Hepatic stellate cell (primary cell): Measurements from ENCODE around the gene GRB10.

Experiments
- DNase-seq: peaks from one replicate; pipeline ENCODE4 v3.0.0; 2011; ENCODE audit warnings: low spot score

The GRB10 gene

GRCh38 chr7:50667789-50668226 is 114.9 kb downstream of the GRB10 start:
- no peak for DNase-seq

- DNase-seq, result no peak
Measured at GRCh38 chr7:50667338-50667737, 115.4 kb downstream of the GRB10 start.

GRCh38 chr7:50666124-50666496 is 116.6 kb downstream of the GRB10 start:
- no peak for DNase-seq

- DNase-seq, result no peak
Measured at GRCh38 chr7:50665403-50666123, 117.1 kb downstream of the GRB10 start.

GRCh38 chr7:50664937-50665336 is 117.8 kb downstream of the GRB10 start:
- no peak for DNase-seq

- peak; percentile 60 for DNase-seq
Measured at GRCh38 chr7:50664461-50664922, 118.2 kb downstream of the GRB10 start.

- DNase-seq, result no peak
Measured at GRCh38 chr7:50663396-50664102, 119.1 kb downstream of the GRB10 start.

GRCh38 chr7:50662996-50663395 is 119.7 kb downstream of the GRB10 start:
- DNase-seq, result no peak

- DNase-seq, result no peak
Measured at GRCh38 chr7:50662041-50662694, 120.5 kb downstream of the GRB10 start.

GRCh38 chr7:50661345-50662040 is 121.2 kb downstream of the GRB10 start:
- no peak for DNase-seq

- DNase-seq, result no peak
Measured at GRCh38 chr7:50660830-50661175, 121.9 kb downstream of the GRB10 start.

GRCh38 chr7:50660040-50660829 is 122.5 kb downstream of the GRB10 start:
- no peak for DNase-seq

- no peak for DNase-seq
Measured at GRCh38 chr7:50659329-50659965, 123.2 kb downstream of the GRB10 start.

- no peak for DNase-seq
Measured at GRCh38 chr7:50658696-50659095, 124.0 kb downstream of the GRB10 start.

GRCh38 chr7:50657912-50658311 is 124.8 kb downstream of the GRB10 start:
- no peak for DNase-seq

- DNase-seq, result peak; percentile 60
Measured at GRCh38 chr7:50657341-50657873, 125.3 kb downstream of the GRB10 start.

GRCh38 chr7:50656141-50656895 is 126.4 kb downstream of the GRB10 start:
- DNase-seq, result no peak

GRCh38 chr7:50655490-50655889 is 127.2 kb downstream of the GRB10 start:
- no peak for DNase-seq

- no peak for DNase-seq
Measured at GRCh38 chr7:50655020-50655419, 127.7 kb downstream of the GRB10 start.

- no peak for DNase-seq
Measured at GRCh38 chr7:50653981-50654425, 128.7 kb downstream of the GRB10 start.
